Keratinocyte (primary cell): ENCODE data around the gene GBP4.

Experiments
- EZH2 ChIP-seq: IDR thresholded peaks from one replicate; pipeline ENCODE4 v1.6.1; 2012; ENCODE audit warnings: inconsistent platforms, mild to moderate bottlenecking, low read length, moderate library complexity
- TF ChIP-seq, protein P1 (sequence below), 3 experiments: IDR thresholded peaks in 1 of 3; conservative IDR thresholded peaks in 1 of 3; optimal IDR thresholded peaks in 1 of 3; 2 replicates in 2 of 3; 3 replicates in 1 of 3; pipeline versions ENCODE3 to v1.5.1; 2011; ENCODE audit warnings: low read length in 3 of 3, mild to moderate bottlenecking in 3 of 3, moderate library complexity in 2 of 3, control low read depth in 1 of 3, inconsistent platforms in 1 of 3; ENCODE audit not compliant: insufficient read depth in 2 of 3; ENCODE audit errors: extremely low read depth in 1 of 3

DNA sequence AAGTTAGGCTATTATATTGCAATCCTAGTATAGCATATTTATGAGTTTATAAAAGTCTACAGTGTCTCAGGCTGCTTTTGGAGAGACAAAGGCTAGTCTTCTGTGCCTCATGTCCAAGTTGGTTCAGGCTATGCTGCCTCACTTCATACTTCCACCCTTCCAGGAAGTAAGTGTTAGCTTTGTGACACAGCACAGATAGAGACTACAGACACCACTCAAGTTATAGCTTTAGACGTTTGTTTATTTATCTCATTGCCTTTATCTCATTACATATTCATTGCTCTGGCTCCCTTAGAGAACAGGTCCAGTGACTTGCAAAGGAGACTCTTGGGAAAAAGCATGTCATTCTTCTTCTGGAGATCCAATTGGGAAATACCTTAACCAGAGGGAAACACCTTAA, 22.6 kb upstream of the GBP4 start:
- TF ChIP-seq, protein P1, sequence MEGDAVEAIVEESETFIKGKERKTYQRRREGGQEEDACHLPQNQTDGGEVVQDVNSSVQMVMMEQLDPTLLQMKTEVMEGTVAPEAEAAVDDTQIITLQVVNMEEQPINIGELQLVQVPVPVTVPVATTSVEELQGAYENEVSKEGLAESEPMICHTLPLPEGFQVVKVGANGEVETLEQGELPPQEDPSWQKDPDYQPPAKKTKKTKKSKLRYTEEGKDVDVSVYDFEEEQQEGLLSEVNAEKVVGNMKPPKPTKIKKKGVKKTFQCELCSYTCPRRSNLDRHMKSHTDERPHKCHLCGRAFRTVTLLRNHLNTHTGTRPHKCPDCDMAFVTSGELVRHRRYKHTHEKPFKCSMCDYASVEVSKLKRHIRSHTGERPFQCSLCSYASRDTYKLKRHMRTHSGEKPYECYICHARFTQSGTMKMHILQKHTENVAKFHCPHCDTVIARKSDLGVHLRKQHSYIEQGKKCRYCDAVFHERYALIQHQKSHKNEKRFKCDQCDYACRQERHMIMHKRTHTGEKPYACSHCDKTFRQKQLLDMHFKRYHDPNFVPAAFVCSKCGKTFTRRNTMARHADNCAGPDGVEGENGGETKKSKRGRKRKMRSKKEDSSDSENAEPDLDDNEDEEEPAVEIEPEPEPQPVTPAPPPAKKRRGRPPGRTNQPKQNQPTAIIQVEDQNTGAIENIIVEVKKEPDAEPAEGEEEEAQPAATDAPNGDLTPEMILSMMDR (optimal IDR thresholded peaks at IDR 0.05 in 1 of 3, IDR thresholded peaks at IDR 0.05 in 1 of 3, conservative IDR thresholded peaks at IDR 0.05 in 1 of 3; ENCODE audit: extremely low read depth in 1 of 3, insufficient read depth in 2 of 3, low read length in 3 of 3) = no peak
- no peak for TF ChIP-seq EZH2
